GM19395 (cell line): Measurements from ENCODE around the gene SLAMF7.

Experiments
- ATAC-seq: cut with Tn5 transposase; IDR thresholded peaks from one replicate; pipeline ENCODE4 v1.9.1; 2021; ENCODE audit warnings: mild to moderate bottlenecking, moderate library complexity; ENCODE audit not compliant: unreplicated experiment

Gene SLAMF7

GRCh38 chr1:160799641-160800040, 60.6 kb downstream of the SLAMF7 start:
- ATAC-seq: no peak

- ATAC-seq: no peak
Observed at GRCh38 chr1:160800142-160800541, 61.1 kb downstream of the SLAMF7 start.

GRCh38 chr1:160800645-160801408, 61.8 kb downstream of the SLAMF7 start:
- ATAC-seq: no peak

- ATAC-seq: no peak
Observed at GRCh38 chr1:160801836-160802580, 63.0 kb downstream of the SLAMF7 start.
